GM18951 (cell line): ENCODE results near the gene JADE3.

Experiments used
- POLR2A ChIP-seq: IDR thresholded peaks from 4 replicates; pipeline ENCODE4 v1.6.1; 2011; ENCODE audit warnings: mild to moderate bottlenecking; ENCODE audit not compliant: insufficient read length, insufficient read depth; ENCODE audit errors: extremely low read depth
- in situ Hi-C: fragments of 300-500 bp; cut with MboI; formaldehyde crosslinking; loops from one replicate; pipeline ENCODE4 v1.12.0; 2022; ENCODE audit warnings: low sequenced_read_pairs, mixed read lengths, inconsistent platforms; ENCODE audit not compliant: unreplicated experiment

The JADE3 gene

DNA sequence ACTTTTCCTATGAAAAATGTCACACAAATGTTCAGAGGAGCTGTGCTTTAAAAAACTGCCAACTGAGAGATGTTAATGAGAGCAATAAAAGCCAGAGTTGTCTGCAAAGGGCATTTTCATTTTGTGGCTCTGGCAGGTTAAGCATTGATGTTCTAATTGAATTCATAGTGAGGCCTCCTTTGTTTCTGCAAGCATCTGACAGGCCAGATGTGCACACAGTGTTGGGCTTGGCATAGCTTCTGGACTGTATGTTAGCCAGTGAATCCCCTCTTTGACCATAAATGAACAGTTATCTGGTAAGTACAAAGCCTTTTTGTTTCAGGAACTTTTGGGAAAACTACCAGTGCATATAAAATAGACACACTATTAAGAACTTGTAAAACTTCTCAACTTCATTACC lies 81.9 kb downstream of the JADE3 start:
- in situ Hi-C loops, result no loop called here
- TF ChIP-seq POLR2A, result no peak

DNA sequence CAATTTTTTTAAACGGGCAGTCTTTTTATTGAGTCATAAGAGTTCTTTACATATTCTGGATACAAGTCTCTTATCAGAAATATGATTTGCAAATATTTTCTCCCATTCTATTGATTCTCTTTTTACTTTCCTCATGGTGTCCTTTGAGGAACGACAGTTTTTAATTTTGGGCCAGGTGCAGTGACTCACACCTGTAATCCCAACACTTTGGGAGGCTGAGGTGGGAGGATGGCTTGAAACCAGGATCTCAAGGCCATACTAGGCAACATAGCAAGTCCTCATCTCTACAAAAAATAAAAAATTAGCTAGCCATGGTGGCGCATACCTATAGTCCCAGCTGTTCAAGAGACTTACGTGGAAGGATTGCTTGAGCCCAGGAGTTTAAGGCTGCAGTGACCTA lies 99.9 kb downstream of the JADE3 start:
- TF ChIP-seq POLR2A, result no peak
- in situ Hi-C loops, result no loop called here

DNA sequence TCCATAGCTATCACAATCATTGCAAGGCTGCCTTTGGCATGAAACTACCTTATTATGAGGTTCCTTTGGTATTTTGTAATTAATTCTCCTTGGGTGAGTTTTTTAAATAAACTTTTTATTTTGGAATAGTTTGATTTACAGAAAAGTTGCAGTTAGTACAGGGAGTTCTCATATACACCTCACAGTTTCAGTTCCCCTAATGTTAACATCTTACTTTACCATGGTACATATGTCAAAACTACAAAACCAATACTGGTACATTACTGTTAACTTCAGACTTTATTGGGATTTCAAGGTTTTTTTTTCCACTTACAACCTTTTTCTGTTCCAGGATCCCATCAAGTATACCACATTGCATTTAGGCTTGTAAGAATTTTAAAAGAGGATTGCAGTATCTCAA lies 114.0 kb downstream of the JADE3 start:
- in situ Hi-C loops, result no loop called here
- no peak for TF ChIP-seq POLR2A

DNA sequence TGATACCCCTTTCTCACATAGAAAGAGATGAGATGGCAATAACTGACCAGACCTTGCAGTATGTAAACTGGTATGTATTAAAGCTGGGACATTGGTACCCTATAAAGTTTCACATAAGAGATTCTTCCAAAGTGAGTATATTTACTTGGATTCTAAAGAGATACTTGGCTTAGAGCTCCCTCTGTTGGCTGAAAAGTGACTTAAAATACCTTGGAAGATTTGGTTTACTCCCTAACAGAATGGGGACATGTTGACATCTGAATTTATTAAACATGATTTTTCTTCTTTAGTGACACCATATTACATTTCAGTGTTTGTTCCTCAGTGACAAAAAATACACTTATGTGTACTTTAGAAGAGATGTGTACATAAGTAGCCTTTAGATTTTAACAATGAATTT lies 118.1 kb downstream of the JADE3 start:
- TF ChIP-seq POLR2A, result no peak
- in situ Hi-C loops, result no loop called here

DNA sequence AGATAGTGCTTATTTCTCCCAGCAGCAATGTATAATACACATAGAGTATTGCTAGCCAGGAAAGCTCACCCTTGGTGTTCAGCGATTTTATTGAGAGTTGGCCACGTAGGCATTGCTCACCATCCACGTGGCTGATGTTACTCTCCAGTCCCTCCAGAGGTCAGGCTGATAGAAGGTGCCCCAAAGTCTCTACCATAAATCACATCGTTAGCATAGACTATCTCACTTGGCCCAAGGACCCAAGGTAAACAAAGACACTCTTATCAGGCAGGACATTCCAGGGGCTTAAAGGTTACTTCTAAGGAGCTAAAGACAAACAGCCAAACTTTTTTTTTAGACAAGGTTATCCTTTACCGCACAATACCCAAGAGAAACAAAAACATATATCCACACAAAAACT lies 135.8 kb downstream of the JADE3 start:
- in situ Hi-C loops, result no loop called here
- no peak for TF ChIP-seq POLR2A

DNA sequence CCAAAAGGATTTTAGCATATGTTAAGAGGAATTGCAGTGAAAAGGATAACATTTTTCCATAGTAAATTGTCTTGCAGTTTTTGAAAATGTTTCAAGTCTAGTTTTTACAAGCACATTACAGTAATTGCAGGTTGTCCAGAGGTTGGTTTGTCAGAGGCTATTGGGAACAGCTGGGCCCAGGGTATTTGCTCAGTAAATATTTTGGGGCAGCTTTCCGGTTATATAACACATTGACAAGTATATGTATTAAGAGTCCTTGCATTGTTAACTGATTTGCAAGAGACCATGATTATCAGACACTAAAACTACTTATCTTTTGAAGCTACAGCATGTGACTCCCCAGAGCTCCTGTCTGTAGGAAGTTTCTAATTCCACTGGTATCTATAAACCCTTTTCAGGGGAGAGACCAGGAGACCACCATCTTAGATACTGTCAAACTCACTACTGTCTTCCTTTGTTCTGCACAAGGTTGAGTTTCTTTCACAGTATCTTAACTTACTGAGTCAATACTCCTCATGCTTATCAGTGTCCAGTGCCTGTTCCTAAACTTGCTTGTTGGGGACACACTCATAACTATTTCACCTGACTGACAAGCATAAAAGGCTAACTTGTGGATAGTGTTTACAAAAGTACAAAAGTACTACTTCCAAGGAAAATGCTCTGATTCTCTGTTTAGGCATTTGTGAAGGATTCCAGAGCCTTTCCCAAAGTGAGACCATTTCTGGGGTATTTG lies 147.1 kb downstream of the JADE3 start:
- no peak for TF ChIP-seq POLR2A
- in situ Hi-C loops, result no loop called here

DNA sequence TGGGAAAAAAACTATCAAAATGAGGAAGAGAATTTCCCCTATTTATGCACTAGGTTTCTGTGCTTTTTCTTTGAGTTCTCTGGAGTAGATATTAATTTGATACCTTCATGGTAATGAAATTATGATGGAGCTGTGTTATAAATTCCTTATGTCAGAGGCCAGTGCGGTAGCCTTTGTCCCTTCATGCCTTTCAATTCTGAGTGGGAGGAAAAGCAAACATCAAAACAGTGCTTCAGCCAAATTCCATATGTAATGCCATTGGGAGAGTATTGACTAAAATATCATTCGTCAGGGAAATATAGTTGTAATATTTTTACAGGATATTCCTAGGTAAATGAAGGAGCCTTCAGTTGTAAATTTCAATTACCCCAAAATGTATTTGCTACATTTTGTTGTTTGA lies 148.5 kb downstream of the JADE3 start:
- no peak for TF ChIP-seq POLR2A
- in situ Hi-C loops, result no loop called here

DNA sequence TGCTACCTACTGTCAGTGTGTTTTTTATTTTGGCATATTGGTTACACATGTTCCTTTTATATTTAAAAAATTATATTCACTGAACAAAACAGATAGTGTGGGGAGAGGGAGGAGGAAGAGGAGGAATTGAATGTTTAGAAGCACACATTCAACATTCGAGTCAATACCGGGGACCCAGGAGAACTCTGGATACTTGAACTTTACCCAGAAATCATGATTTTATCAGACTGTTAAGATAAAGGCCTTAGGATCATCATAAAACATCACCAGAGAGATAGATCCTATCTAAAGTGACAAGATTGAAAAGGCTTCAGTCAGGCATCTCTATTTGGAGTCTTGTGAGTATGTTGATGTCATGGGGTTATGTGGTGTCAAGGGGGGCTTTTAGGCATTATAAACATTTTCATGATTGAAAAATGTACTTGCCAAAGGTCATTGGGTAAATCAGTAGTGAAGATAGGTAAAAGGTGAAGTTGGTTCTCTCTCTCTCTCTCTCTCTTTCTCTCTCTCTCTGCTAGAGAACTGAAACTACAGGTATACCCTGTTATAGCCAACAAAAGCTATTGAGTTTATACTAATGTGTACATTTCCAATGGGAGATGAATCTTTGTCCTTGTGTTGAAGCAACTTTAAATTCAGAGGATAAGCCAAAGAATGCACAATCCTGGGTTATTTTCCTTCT lies 149.2 kb downstream of the JADE3 start:
- in situ Hi-C loops, result no loop called here
- no peak for TF ChIP-seq POLR2A

DNA sequence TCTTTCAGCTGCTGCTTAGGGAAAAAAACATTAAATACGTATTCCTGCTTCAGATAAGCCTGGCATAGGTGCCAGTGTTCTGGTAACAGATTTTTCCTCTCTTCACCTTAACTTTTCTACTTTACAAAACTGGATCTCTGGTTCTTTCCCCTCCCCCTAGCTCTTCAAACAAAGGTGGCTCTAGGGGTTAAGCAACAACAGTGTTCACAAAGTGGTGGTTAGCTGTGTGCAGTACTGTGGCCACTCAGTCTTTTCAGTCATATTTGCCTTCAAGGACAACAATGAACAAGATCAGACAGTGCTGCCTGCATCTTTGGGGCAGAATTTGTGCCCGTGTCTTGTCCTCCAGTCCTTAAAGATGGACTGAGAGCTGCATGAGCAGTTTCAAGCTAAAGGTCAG lies 151.0 kb downstream of the JADE3 start:
- in situ Hi-C loops, result no loop called here
- no peak for TF ChIP-seq POLR2A

DNA sequence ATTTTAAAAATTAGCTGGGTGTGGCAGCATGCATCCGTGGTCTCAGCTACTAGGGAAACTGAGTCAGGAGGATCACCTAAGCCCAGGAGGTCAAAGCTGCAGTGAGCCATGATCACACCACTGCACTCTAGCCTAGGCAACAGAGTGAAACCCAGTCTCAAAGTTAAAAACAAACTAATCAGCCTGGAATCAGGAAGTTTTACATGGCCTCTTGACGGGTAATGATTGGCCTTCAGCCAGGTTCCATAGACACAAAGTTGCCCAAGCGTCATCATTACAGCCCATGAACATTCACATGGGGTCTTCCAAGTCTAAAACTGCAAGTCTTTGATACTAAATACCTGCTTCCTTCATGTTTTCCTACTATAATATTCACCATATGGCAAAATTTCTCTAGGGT lies 156.0 kb downstream of the JADE3 start:
- in situ Hi-C loops, result no loop called here
- no peak for TF ChIP-seq POLR2A

DNA sequence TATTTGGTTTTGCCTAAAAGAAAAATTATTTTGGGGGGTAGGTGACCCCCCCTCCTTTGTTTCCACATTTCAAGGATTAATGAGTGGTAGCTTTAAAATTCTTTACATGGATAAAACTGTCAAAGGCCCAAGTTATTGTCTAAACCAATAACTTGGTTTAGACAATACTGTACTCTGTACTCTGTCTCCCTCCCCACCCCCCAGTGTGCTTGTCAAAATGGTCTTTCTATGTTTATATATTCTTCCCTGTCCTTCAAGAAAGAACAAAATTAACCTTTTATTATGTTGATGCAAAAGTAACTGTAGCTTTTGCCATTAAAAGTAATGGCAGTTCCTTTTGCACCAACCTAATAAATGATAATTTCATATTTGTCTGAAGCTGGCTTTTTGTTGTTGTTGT lies 156.5 kb downstream of the JADE3 start:
- in situ Hi-C loops, result no loop called here
- no peak for TF ChIP-seq POLR2A

DNA sequence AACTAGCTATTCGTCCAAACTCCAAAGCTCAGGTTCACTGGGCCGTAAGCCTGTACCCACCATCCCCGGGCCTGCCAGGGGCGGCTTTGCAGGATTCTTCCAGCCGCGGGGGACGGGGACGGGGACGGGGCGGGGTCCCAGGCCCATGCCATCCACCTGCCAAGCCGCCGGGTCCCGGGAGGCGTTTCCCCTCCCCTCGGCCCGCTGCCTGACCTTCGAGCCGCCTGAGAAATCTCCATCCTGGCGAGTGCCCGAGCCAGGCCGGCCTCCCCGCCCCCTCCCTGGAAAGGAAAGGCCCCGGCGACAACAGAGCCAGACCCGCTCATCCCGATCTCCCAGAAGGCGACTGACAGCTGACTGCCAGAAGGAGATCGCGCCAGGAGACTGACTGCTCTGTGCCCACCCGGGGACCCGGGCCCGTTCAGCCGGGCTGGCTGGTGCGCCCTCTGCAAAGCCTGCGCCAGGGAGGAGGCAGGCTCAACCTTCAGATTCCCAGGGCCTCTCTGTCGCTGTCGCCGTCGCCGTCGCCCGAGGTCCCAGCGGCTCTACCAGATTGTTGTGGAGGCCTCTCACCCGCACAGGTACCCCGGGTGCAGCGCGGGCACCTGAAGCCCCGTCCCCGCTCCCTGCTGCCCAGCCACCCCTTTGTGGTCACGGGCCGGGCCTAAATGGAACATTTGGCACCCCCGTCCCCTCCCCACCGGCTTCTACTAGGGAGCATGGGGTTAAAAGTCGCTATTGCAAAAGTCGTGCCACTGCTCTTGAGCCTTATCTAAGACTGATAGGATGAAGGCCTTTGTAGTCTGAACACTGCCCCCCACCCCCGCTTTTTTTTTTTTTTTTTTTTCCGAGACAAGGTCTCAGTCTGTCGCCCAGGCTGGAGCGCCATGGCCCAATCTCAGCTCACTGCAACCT lies 166.2 kb downstream of the JADE3 start, which contains the start of gene RGN:
Gene RGN, plus strand, starts transcription at position 315 of the 915 bp plus-strand sequence. CDS start 2,702 bp downstream, outside the sequence.
- in situ Hi-C loops, result no loop called here
- no peak for TF ChIP-seq POLR2A

DNA sequence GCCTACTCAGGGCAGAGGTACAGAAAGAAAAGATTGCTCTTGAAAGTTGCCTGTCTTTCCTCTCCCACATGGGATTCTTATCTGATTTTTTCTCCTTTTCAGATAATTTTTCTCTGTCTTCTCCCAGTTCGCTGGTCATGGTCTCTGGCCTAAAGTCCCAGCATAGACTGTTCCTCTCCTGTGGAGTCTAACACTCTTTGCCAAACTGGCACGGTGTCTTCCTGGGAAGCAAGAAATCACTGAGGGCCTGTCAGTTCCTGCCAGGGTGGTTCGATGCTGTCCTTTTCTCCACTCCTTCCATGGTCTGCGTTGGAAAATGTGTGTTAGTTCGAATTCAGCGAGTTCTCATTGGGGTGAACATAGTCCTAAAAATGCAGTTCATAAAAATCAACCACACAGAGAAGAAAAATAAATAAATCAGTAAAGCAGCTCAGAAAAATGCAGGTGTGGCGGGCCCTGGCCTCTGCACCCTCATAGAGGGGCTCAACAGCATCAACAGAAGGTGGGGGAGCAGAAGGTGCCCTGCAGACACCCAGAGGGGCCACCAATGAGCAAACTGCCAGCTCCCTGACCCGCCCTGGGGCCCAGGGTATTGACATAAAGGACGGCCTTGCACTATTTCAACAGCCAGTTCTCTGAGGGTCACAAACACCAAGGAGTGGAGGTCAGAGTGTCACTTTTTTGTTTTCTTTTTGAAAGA lies 168.1 kb downstream of the JADE3 start:
- in situ Hi-C loops, result no loop called here
- TF ChIP-seq POLR2A, result no peak
